HEK293 (cell line): ENCODE measurements around the gene MCM7.

Experiments
- AEBP2 ChIP-seq: fragments of 450-650 bp; formaldehyde crosslinking; IDR thresholded peaks from 2 replicates; pipeline ENCODE4 v1.5.1; 2016; ENCODE audit warnings: missing biosample characterization, missing genetic modification characterization, borderline replicate concordance
- ATF2 ChIP-seq: fragments of 450-650 bp; formaldehyde crosslinking; IDR thresholded peaks from 2 replicates; pipeline ENCODE4 v1.5.1; 2016; ENCODE audit warnings: missing biosample characterization, missing genetic modification characterization, low read depth
- CTCF ChIP-seq: fragments of 450-650 bp; formaldehyde crosslinking; IDR thresholded peaks from 2 replicates; pipeline ENCODE4 v1.5.1; 2016; ENCODE audit warnings: missing biosample characterization, missing genetic modification characterization
- HIC1 ChIP-seq: fragments of 450-650 bp; formaldehyde crosslinking; IDR thresholded peaks from 2 replicates; pipeline ENCODE4 v1.5.1; 2016; ENCODE audit warnings: missing biosample characterization, missing genetic modification characterization
- REST ChIP-seq: fragments of 450-650 bp; formaldehyde crosslinking; IDR thresholded peaks from 2 replicates; pipeline ENCODE4 v1.5.1; 2016; ENCODE audit warnings: missing biosample characterization, missing genetic modification characterization
- TCF7L2 ChIP-seq: IDR thresholded peaks from 2 replicates; pipeline ENCODE4 v1.6.1; 2011; ENCODE audit warnings: low read depth, mild to moderate bottlenecking, inconsistent platforms, low read length, moderate library complexity, borderline replicate concordance
- YY1 ChIP-seq: fragments of 450-650 bp; formaldehyde crosslinking; IDR thresholded peaks from 2 replicates; pipeline ENCODE4 v1.5.1; 2018; ENCODE audit warnings: missing biosample characterization, missing genetic modification characterization
- ZNF140 ChIP-seq: fragments of 450-650 bp; formaldehyde crosslinking; IDR thresholded peaks from 2 replicates; pipeline ENCODE4 v1.5.1; 2016; ENCODE audit warnings: missing biosample characterization, missing genetic modification characterization
- ZNF146 ChIP-seq: fragments of 450-650 bp; formaldehyde crosslinking; IDR thresholded peaks from 2 replicates; pipeline ENCODE4 v1.5.1; 2016; ENCODE audit warnings: missing biosample characterization, missing genetic modification characterization
- ZNF280D ChIP-seq: fragments of 450-650 bp; formaldehyde crosslinking; IDR thresholded peaks from 2 replicates; pipeline ENCODE4 v1.5.1; 2016; ENCODE audit warnings: missing biosample characterization, missing genetic modification characterization
- ZNF488 ChIP-seq: fragments of 450-650 bp; formaldehyde crosslinking; IDR thresholded peaks from 2 replicates; pipeline ENCODE4 v1.5.1; 2016; ENCODE audit warnings: missing biosample characterization, missing genetic modification characterization
- ZNF692 ChIP-seq: fragments of 450-650 bp; formaldehyde crosslinking; IDR thresholded peaks from 2 replicates; pipeline ENCODE4 v1.5.1; 2016; ENCODE audit warnings: missing biosample characterization, missing genetic modification characterization

GRCh38 chr7:100064162-100064561 is 37.0 kb downstream of the MCM7 start:
- TF ChIP-seq ATF2 (tag by site-specific recombination): no peak
- no peak for TF ChIP-seq CTCF (tag by site-specific recombination)
- TF ChIP-seq AEBP2 (tag by site-specific recombination): no peak
- no peak for TF ChIP-seq ZNF146 (tag by site-specific recombination)
- TF ChIP-seq REST (tag by site-specific recombination): no peak
- TF ChIP-seq HIC1: no peak
- no peak for TF ChIP-seq ZNF692 (tag by site-specific recombination)
- no peak for TF ChIP-seq TCF7L2
- no peak for TF ChIP-seq ZNF280D (tag by site-specific recombination)
- TF ChIP-seq YY1 (tag by site-specific recombination): no peak
- TF ChIP-seq ZNF488 (tag by site-specific recombination): no peak
- no peak for TF ChIP-seq ZNF140 (tag by site-specific recombination)
